ENCODE data around the gene PLPPR3.

- TF ChIP-seq CTCF (optimal IDR thresholded peaks at IDR 0.05 in 1 of 3, IDR thresholded peaks at IDR 0.05 in 1 of 3, conservative IDR thresholded peaks at IDR 0.05 in 1 of 3; ENCODE audit: extremely low read depth in 1 of 3, insufficient read depth in 2 of 3, low read length in 3 of 3) (no peak), EZH2 (IDR thresholded peaks at IDR 0.05; ENCODE audit: low read length) (peak; percentile 41)
These were observed 22.2 kb upstream of the PLPPR3 start for GRCh38 chr19:843836-844545.

Data from keratinocyte (primary cell).